ENCODE measurements around the gene TJP2. TPM values are rescaled to one million over a fixed set of nuclear protein-coding genes. Genes with fewer than 3 reads are reported as not detected.

Gene TJP2
- total RNA-seq, 1 donor from 2014 or later = 6.0 TPM

GRCh38 chr9:69207503-69207902 is 33.4 kb downstream of the TJP2 start:
- H3K27me3 Mint-ChIP-seq (ENCODE audit: unreplicated experiment) = no peaks in the 10 kb centered on the region
- H3K4me3 Mint-ChIP-seq (ENCODE audit: unreplicated experiment) = no peak overlapping the region
- TF ChIP-seq CTCF (IDR thresholded peaks at IDR 0.05; ENCODE audit: partially characterized antibody, unreplicated experiment) = no peak
- H3K36me3 Mint-ChIP-seq (ENCODE audit: unreplicated experiment) = no peaks in the 10 kb centered on the region
- no peak for DNase-seq
- no peak overlapping the region for H3K27ac Mint-ChIP-seq (ENCODE audit: unreplicated experiment)
- peaks cover 6% of the 10 kb centered on the region for H3K4me1 Mint-ChIP-seq (ENCODE audit: low read depth, unreplicated experiment)
- no peaks in the 10 kb centered on the region for H3K9me3 Mint-ChIP-seq (ENCODE audit: unreplicated experiment)

DNA sequence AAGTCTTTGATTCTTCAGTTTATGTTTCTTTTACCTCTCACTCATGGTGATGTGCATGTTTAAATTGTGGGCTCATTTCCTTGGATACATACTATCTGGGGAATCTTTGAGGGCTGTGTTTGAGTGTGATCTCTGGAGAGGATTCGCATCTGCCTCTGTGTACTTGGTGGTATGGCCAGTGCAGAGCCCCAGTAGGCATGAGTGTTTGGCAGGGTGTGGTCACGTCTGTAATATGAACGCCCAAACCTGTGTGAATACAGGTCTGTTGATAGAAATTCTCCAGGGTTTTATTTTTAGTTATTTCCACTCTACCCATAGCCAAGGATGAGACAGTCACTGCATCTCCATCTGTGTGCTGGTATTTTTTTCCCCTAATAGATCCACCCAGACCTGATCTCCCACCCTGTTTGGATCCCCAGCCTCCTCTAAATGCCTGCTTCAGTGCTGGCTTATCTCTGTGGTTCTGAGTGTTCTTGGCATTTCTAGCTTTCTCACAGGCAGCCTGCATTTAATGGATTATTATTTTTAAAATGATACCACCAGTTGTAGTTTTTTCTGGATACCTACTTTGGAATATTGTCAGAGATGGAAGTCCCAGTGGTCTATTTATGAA is 37.5 kb downstream of the TJP2 start:
- no peak overlapping the region for H3K4me3 Mint-ChIP-seq (ENCODE audit: unreplicated experiment)
- DNase-seq = no peak
- H3K27me3 Mint-ChIP-seq (ENCODE audit: unreplicated experiment) = no peaks in the 10 kb centered on the region
- H3K36me3 Mint-ChIP-seq (ENCODE audit: unreplicated experiment) = no peaks in the 10 kb centered on the region
- peaks cover 5% of the 10 kb centered on the region for H3K4me1 Mint-ChIP-seq (ENCODE audit: low read depth, unreplicated experiment)
- no peaks in the 10 kb centered on the region for H3K9me3 Mint-ChIP-seq (ENCODE audit: unreplicated experiment)
- TF ChIP-seq CTCF (IDR thresholded peaks at IDR 0.05; ENCODE audit: partially characterized antibody, unreplicated experiment) = no peak
- H3K27ac Mint-ChIP-seq (ENCODE audit: unreplicated experiment) = no peak overlapping the region

DNA sequence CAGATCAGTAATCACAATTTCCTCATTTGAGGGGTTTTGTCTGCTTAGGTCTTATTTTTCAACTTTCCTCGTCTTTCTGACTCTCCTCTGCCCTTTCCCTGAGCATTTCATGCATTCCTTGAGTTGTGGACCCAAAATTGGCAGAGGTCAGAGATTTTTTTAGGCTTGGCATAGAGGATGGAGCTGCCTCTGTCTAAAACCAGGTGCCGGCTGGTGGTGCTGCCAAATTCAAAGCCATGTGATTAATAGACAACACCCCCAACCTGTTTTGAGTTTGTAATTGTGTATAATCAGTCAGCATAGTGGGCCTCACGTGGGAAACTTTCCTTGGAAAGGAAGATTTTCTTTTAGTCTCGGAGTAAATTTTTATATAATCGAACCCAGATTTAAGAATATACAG is 39.6 kb downstream of the TJP2 start:
- no peak for DNase-seq
- Mint-ChIP-seq H3K4me1 (ENCODE audit: low read depth, unreplicated experiment) (peaks cover 5% of the 10 kb centered on the region), H3K9me3 (ENCODE audit: unreplicated experiment) (no peaks in the 10 kb centered on the region), H3K4me3 (ENCODE audit: unreplicated experiment) (no peak overlapping the region), H3K36me3 (ENCODE audit: unreplicated experiment) (no peaks in the 10 kb centered on the region), H3K27me3 (ENCODE audit: unreplicated experiment) (no peaks in the 10 kb centered on the region), H3K27ac (ENCODE audit: unreplicated experiment) (no peak overlapping the region)
- TF ChIP-seq CTCF (IDR thresholded peaks at IDR 0.05; ENCODE audit: partially characterized antibody, unreplicated experiment) = no peak

DNA sequence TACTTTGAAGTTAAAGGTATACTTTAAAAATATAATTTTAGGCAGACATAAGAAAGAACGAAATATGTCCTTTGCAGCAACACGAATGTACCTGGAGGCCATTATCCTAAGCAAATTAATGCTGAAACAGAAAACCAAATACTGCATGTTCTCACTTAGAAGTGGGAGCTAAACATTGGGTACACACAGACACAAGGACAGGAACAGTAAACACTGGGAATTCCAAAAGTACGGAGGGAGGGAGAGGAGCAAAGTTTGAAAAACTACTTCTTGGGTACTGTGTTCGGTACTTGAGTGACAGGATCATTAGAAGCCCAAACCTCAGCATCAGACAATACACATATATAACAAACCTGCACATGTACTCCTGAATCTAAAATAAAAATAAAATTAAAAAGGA is 40.9 kb downstream of the TJP2 start:
- no peak for TF ChIP-seq CTCF (IDR thresholded peaks at IDR 0.05; ENCODE audit: partially characterized antibody, unreplicated experiment)
- Mint-ChIP-seq H3K9me3 (ENCODE audit: unreplicated experiment) (no peaks in the 10 kb centered on the region), H3K27ac (ENCODE audit: unreplicated experiment) (no peak overlapping the region), H3K4me1 (ENCODE audit: low read depth, unreplicated experiment) (peaks cover 5% of the 10 kb centered on the region), H3K4me3 (ENCODE audit: unreplicated experiment) (no peak overlapping the region), H3K27me3 (ENCODE audit: unreplicated experiment) (no peaks in the 10 kb centered on the region), H3K36me3 (ENCODE audit: unreplicated experiment) (no peaks in the 10 kb centered on the region)
- DNase-seq = no peak

DNA sequence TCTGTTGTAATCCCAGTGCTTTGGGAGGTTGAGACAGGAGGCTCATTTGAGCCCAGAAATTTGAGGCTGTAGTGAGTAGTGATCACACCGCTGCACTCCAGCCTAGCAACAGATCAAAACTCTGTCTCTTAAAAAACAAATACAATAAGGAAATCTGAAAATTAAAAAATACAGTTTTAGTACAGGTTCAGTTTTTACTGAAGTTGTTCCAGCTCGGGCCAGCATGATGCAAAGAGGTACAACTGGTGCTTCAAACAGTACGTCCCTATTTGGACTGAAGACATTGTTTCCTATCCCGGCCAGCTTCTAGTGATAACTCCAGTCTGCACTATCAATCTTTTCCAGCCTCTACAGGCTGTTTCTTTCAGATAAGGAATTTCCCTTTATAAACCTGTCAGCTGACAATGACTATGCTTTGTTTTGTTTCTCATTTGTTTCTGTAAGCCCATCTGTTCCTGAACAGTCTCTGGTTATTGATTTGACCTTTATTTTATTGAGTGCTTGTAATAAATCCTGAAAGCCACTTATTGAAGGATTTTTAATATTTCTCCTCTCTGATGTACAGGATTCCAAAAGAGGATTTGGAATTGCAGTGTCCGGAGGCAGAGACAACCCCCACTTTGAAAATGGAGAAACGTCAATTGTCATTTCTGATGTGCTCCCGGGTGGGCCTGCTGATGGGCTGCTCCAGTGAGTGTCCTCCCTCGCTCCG is 41.9 kb downstream of the TJP2 start:
- DNase-seq = no peak
- no peak for TF ChIP-seq CTCF (IDR thresholded peaks at IDR 0.05; ENCODE audit: partially characterized antibody, unreplicated experiment)
- Mint-ChIP-seq H3K36me3 (ENCODE audit: unreplicated experiment) (no peaks in the 10 kb centered on the region), H3K27me3 (ENCODE audit: unreplicated experiment) (no peaks in the 10 kb centered on the region), H3K4me3 (ENCODE audit: unreplicated experiment) (no peak overlapping the region), H3K9me3 (ENCODE audit: unreplicated experiment) (no peaks in the 10 kb centered on the region), H3K4me1 (ENCODE audit: low read depth, unreplicated experiment) (peaks cover 5% of the 10 kb centered on the region), H3K27ac (ENCODE audit: unreplicated experiment) (peak overlapping the region; percentile 0)
